Breast epithelium (tissue), 3 donors: ENCODE data around the gene IFT52.

Experiments used
- CTCF ChIP-seq, 3 donors: fragments of 450-650 bp; IDR thresholded peaks; one replicate each; pipeline ENCODE4 v1.5.1; 2016 to 2017; ENCODE audit warnings: antibody characterized with exemption in 3 of 3, mild to moderate bottlenecking in 3 of 3, moderate library complexity in 3 of 3
- POLR2AphosphoS5 ChIP-seq, 3 donors: sonication (generic); formaldehyde crosslinking; IDR thresholded peaks; one replicate each; pipeline ENCODE4 v1.6.1; 2017; ENCODE audit warnings: antibody characterized with exemption in 3 of 3

GRCh38 chr20:43571310-43571709 is 19.4 kb upstream of the IFT52 start:
- TF ChIP-seq CTCF (IDR thresholded peaks at IDR 0.05) = no peak
- TF ChIP-seq POLR2AphosphoS5 (IDR thresholded peaks at IDR 0.05) = no peak
